Cardiac fibroblast (primary cell): ENCODE measurements around the gene SGSM1.
A peak's percentile ranks its signal among the peaks of the same experiment; 100 is the strongest.

Experiments
- DNase-seq, 2 donors: peaks; one replicate each; pipeline versions ENCODE4 v3.0.0 to v3.0.0-alpha.2; 2010; ENCODE audit warnings: low read depth in 2 of 2
- H3K4me3 ChIP-seq, 2 donors: replicated peaks in 1 of 2; 1 replicate in 1 of 2; 2 replicates in 1 of 2; pipeline ENCODE4 v1.5.1; 2011; ENCODE audit warnings: low read depth in 2 of 2, low read length in 2 of 2, mild to moderate bottlenecking in 2 of 2, moderate library complexity in 1 of 2
- CTCF ChIP-seq: IDR thresholded peaks from one replicate; pipeline ENCODE4 v1.5.1; 2011; ENCODE audit warnings: low read depth, mild to moderate bottlenecking, low read length, inconsistent platforms

Gene SGSM1

GRCh38 chr22:24873226-24873625, 67.2 kb downstream of the SGSM1 start:
- no peak for DNase-seq
- TF ChIP-seq CTCF, result no peak
- H3K4me3 ChIP-seq, result no peak overlapping the region

GRCh38 chr22:24875862-24876506, 70.0 kb downstream of the SGSM1 start:
- no peak for TF ChIP-seq CTCF
- H3K4me3 ChIP-seq, result no peak overlapping the region
- DNase-seq, result peak; percentile 23 to 31

- no peak for DNase-seq
- TF ChIP-seq CTCF, result no peak
- H3K4me3 ChIP-seq, result no peak overlapping the region
These were observed 70.7 kb downstream of the SGSM1 start for GRCh38 chr22:24876700-24877099.

GRCh38 chr22:24878969-24879368, 73.0 kb downstream of the SGSM1 start:
- DNase-seq, result no peak
- no peak for TF ChIP-seq CTCF
- no peak overlapping the region for H3K4me3 ChIP-seq

GRCh38 chr22:24883432-24883831, 77.4 kb downstream of the SGSM1 start:
- no peak overlapping the region for H3K4me3 ChIP-seq
- no peak for DNase-seq
- no peak for TF ChIP-seq CTCF

GRCh38 chr22:24887260-24887659, 81.2 kb downstream of the SGSM1 start:
- no peak overlapping the region for H3K4me3 ChIP-seq
- no peak for TF ChIP-seq CTCF
- DNase-seq, result no peak
